Measurements from ENCODE around the gene CFC1.
"Not testable (repeated sequence)": the region's sequence is repeated elsewhere in the genome, so short reads cannot be mapped to it uniquely, and the experiment has no call there.

DNA sequence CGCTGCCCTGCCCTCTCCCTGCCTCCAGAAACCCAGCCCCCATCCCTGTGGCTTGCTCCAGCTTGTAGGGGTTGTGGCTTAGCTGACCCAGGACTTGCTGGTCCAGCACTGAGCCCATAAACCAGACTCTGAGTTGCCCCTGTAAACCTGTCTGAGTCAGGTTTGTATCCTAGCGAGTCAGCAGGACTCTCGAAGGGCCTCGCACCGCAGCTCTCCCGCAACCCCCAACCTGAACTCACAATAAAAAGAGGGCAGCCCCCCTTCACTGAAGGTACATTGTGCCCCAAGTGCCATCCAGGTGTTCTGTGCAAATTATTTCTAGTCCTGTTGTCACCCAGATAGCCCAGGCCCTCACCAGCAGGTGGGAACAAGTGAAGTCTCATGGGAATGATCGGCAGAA, 17.9 kb downstream of the CFC1 start:
- not testable (repeated sequence) for TF ChIP-seq POLR2A (IDR thresholded peaks at IDR 0.05); POLR2AphosphoS5 (IDR thresholded peaks at IDR 0.05); EP300 (IDR thresholded peaks at IDR 0.05; ENCODE audit: low read depth)
- TF ChIP-seq, protein P1, sequence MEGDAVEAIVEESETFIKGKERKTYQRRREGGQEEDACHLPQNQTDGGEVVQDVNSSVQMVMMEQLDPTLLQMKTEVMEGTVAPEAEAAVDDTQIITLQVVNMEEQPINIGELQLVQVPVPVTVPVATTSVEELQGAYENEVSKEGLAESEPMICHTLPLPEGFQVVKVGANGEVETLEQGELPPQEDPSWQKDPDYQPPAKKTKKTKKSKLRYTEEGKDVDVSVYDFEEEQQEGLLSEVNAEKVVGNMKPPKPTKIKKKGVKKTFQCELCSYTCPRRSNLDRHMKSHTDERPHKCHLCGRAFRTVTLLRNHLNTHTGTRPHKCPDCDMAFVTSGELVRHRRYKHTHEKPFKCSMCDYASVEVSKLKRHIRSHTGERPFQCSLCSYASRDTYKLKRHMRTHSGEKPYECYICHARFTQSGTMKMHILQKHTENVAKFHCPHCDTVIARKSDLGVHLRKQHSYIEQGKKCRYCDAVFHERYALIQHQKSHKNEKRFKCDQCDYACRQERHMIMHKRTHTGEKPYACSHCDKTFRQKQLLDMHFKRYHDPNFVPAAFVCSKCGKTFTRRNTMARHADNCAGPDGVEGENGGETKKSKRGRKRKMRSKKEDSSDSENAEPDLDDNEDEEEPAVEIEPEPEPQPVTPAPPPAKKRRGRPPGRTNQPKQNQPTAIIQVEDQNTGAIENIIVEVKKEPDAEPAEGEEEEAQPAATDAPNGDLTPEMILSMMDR (IDR thresholded peaks at IDR 0.05): not testable (repeated sequence)
